GM21619 (cell line): ENCODE measurements around the gene MAPK1IP1L.
"Not testable (repeated sequence)": the region's sequence is repeated elsewhere in the genome, so short reads cannot be mapped to it uniquely, and the experiment has no call there.

Source experiments
- ATAC-seq: cut with Tn5 transposase; IDR thresholded peaks from one replicate; pipeline ENCODE4 v1.9.1; 2021; ENCODE audit not compliant: unreplicated experiment

The MAPK1IP1L gene

GRCh38 chr14:55053500-55053899 lies 2.1 kb downstream of the MAPK1IP1L start:
- no peak for ATAC-seq

GRCh38 chr14:55054098-55054497 lies 2.7 kb downstream of the MAPK1IP1L start:
- no peak for ATAC-seq

GRCh38 chr14:55057919-55058318 lies 6.5 kb downstream of the MAPK1IP1L start:
- no peak for ATAC-seq

GRCh38 chr14:55059333-55059732 lies 7.9 kb downstream of the MAPK1IP1L start:
- no peak for ATAC-seq

GRCh38 chr14:55062517-55063351 lies 11.3 kb downstream of the MAPK1IP1L start:
- no peak for ATAC-seq

GRCh38 chr14:55064896-55065295 lies 13.4 kb downstream of the MAPK1IP1L start:
- not testable (repeated sequence) for ATAC-seq

- no peak for ATAC-seq
Observed at GRCh38 chr14:55065411-55065810, 14.0 kb downstream of the MAPK1IP1L start.

GRCh38 chr14:55066223-55066622 lies 14.8 kb downstream of the MAPK1IP1L start:
- no peak for ATAC-seq

- ATAC-seq = no peak
Observed at GRCh38 chr14:55070981-55071411, 19.5 kb downstream of the MAPK1IP1L start.

GRCh38 chr14:55071870-55072640 lies 20.6 kb downstream of the MAPK1IP1L start:
- peak; percentile 43 for ATAC-seq

GRCh38 chr14:55073856-55074255 lies 22.4 kb downstream of the MAPK1IP1L start:
- no peak for ATAC-seq

- ATAC-seq = peak; percentile 42
Observed at GRCh38 chr14:55074662-55075061, 23.2 kb downstream of the MAPK1IP1L start.

GRCh38 chr14:55075628-55076175 lies 24.3 kb downstream of the MAPK1IP1L start:
- no peak for ATAC-seq

- ATAC-seq = no peak
Observed at GRCh38 chr14:55077170-55078151, 26.0 kb downstream of the MAPK1IP1L start.

GRCh38 chr14:55079961-55080360 lies 28.5 kb downstream of the MAPK1IP1L start:
- ATAC-seq = not testable (repeated sequence)

- no peak for ATAC-seq
Observed at GRCh38 chr14:55084401-55085059, 33.1 kb downstream of the MAPK1IP1L start.

- ATAC-seq = no peak
Observed at GRCh38 chr14:55085060-55085660, 33.7 kb downstream of the MAPK1IP1L start.

GRCh38 chr14:55086938-55087337 lies 35.5 kb downstream of the MAPK1IP1L start:
- no peak for ATAC-seq

- ATAC-seq = no peak
Observed at GRCh38 chr14:55088356-55088755, 36.9 kb downstream of the MAPK1IP1L start.

GRCh38 chr14:55092341-55092740 lies 40.9 kb downstream of the MAPK1IP1L start:
- ATAC-seq = no peak
